Heart left ventricle (tissue), 16 donors: Measurements from ENCODE around the gene UBE2M. TPM values are rescaled to one million over a fixed set of nuclear protein-coding genes. Genes with fewer than 3 reads are reported as not detected.
A peak's percentile ranks its signal among the peaks of the same experiment; 100 is the strongest.

Experiments
- ATAC-seq, 4 donors: fragments of 200-7000 bp; cut with Tn5 transposase; one replicate each; pipeline ENCODE4 v1.9.1; 2020 to 2022; ENCODE audit warnings: moderate library complexity in 4 of 4, mild to moderate bottlenecking in 3 of 4, moderate number of reproducible peaks in 1 of 4
- DNase-seq, 5 donors: peaks; one replicate each; pipeline ENCODE4 v3.0.0-alpha.2; 2020
- H3K27ac ChIP-seq, 12 donors: fragments of 200-600 bp; sonication (generic) in 4 of 12; one replicate each; pipeline versions ENCODE4 v1.5.0 to v1.8.0; 2016 to 2022; ENCODE audit warnings: mild to moderate bottlenecking in 2 of 12
- H3K27me3 ChIP-seq, 9 donors: fragments of 200-600 bp; sonication (generic) in 2 of 9; one replicate each; pipeline versions ENCODE4 v1.5.1 to v1.8.0; 2016 to 2022; ENCODE audit warnings: mild to moderate bottlenecking in 3 of 9
- H3K36me3 ChIP-seq, 9 donors: fragments of 200-600 bp; sonication (generic) in 2 of 9; one replicate each; pipeline versions ENCODE4 v1.5.0 to v1.8.0; 2018 to 2022; ENCODE audit warnings: mild to moderate bottlenecking in 2 of 9
- H3K4me1 ChIP-seq, 12 donors: fragments of 200-600 bp; sonication (generic) in 4 of 12; one replicate each; pipeline versions ENCODE4 v1.5.0 to v1.8.0; 2016 to 2022; ENCODE audit warnings: mild to moderate bottlenecking in 3 of 12
- H3K4me3 ChIP-seq, 12 donors: fragments of 200-600 bp; sonication (generic) in 4 of 12; one replicate each; pipeline versions ENCODE4 v1.5.0 to v1.8.0; 2017 to 2022; ENCODE audit warnings: mild to moderate bottlenecking in 9 of 12, moderate library complexity in 4 of 12
- H3K9me3 ChIP-seq, 12 donors: fragments of 200-600 bp; sonication (generic) in 4 of 12; one replicate each; pipeline versions ENCODE4 v1.5.0 to v1.8.0; 2016 to 2022; ENCODE audit warnings: mild to moderate bottlenecking in 1 of 12
- CTCF ChIP-seq, 12 donors: fragments of 200-600 bp; sonication (generic) in 4 of 12; IDR thresholded peaks; one replicate each; pipeline versions ENCODE4 v1.5.0 to v1.8.0; 2018 to 2022; ENCODE audit warnings: antibody characterized with exemption in 12 of 12, mild to moderate bottlenecking in 5 of 12
- POLR2A ChIP-seq, 2 donors: fragments of 450-650 bp; IDR thresholded peaks; one replicate each; pipeline ENCODE4 v1.6.1; 2017; ENCODE audit warnings: antibody characterized with exemption in 2 of 2, mild to moderate bottlenecking in 2 of 2, moderate library complexity in 2 of 2
- WGBS, 4 donors: extraction: QIAGEN DNeasy Blood & Tissue Kit in 2 of 4; methylation state at CpG; one replicate each; pipeline versions ENCODE4 v1.1.5 to v1.1.7; 2013 to 2018; 5-methylcytosine and 5-hydroxymethylcytosine counted together
- intact Hi-C, 10 donors: fragments of 100-400 bp; cut with DNase I; formaldehyde crosslinking; loops; one replicate each; pipeline versions ENCODE4 v1.11.1 to v1.14.2; 2022
- polyA plus RNA-seq, 2 donors: library from polyadenylated mRNA; stranded (reverse); fragments of 200-250 nt; gene quantifications; one replicate each; pipeline ENCODE4 v1.2.3, GENCODE V29; 2013
- total RNA-seq, 9 donors: library from RNA; depleted of rRNA in 2 of 9; stranded (reverse); fragments of >200 nt in 2 of 9; fragmentation: NEBNext Ultra II Directional in 3 of 9; extraction: Animal tissue kit (Norgen Biotek cat#: 25700) in 3 of 9; gene quantifications; one replicate each; pipeline versions ENCODE4 v1.1.0 to v1.2.4, GENCODE V29; 2016 to 2023
- donor health status: ischemic (EF 13 %, LVEDD 7.1; RV severe dilation, severe dysfunction).
- donor health status: healthy with polysubstance abuse.
- donor health status: DM: no; HTN: yes; CAD: no.
- donor health status: DM: no; HTN: no; CAD: no.
- donor health status: ischemic (EF 25% LVEDD 6.9; RV normal size, moderate dysfunction).
- donor health status: ischemic (EF 25% LVEDD 5.7; RV mildly dilated, moderate dysfunction).
- donor health status: healthy.
- donor health status: DM: yes; HTN: yes; CAD: no.
- donor health status: ischemic (EF 35%, LVEDD 5.7; RV mildly dilated, moderate dysfunction).
- donor health status: nonischemic (EF 11% LVEDD 7.7; RV severe dilation, severe dysfunction).
- donor health status: DM: yes; HTN: yes; CAD: no.
- donor health status: PGD.
- donor health status: ischemic (EF 29% LVEDD 5.4; RV normal size, mild dysfunction).
- donor health status: nonischemic (EF 23%, LVEDD 6.1; RV moderate dilation, normal function).

UBE2M gene
- total and polyA plus RNA-seq, 11 donors = 35.3 to 139 (median 114) TPM

- Histone ChIP-seq H3K4me1 (peaks cover 3 to 38% (median 17%) of the 10 kb centered on the region in 12 donors), H3K27me3 (no peaks in the 10 kb centered on the region)
Observed at GRCh38 chr19:58575183-58576041, 17.0 kb upstream of the UBE2M start.

GRCh38 chr19:58573658-58574164 is 15.3 kb upstream of the UBE2M start:
- peaks cover 0 to 28% (median 9%) of the 10 kb centered on the region in 9 donors for H3K36me3 ChIP-seq
- intact Hi-C loops = loop anchor here in 3 of 10 donors (1.0 to 2.0 kb wide), 3 partner anchors 15 to 55 kb away; partner anchors contain the start of genes TRIM28 (in 2 of the 3), UBE2M (in 2 of the 3) and ZBTB45 (in 1 of the 3)

More at GRCh38 chr19:58575183-58576041, 17.0 kb upstream of the UBE2M start:
- ATAC-seq (peak; percentile 42 to 75 (median 71)), DNase-seq (peak; percentile 91 to 96 (median 94))
- intact Hi-C loops = no loop called here
- Histone ChIP-seq H3K9me3 (no peaks in the 10 kb centered on the region), H3K27ac (peak overlapping the region; percentile 68 to 99 (median 96)), H3K36me3 (peaks cover 0 to 14% (median 2%) of the 10 kb centered on the region in 9 donors), H3K4me3 (peak overlapping the region; percentile 63 to 95 (median 80))
- 0 to 1% (median 0%) methylated on average over 60 to 66 of the region's 66 CpGs for WGBS, 4 donors
- peak in 1 of 12 donors; percentile 25 for TF ChIP-seq CTCF (IDR thresholded peaks at IDR 0.05)
- peak in 1 of 2 donors; percentile 66 for TF ChIP-seq POLR2A (IDR thresholded peaks at IDR 0.05)

GRCh38 chr19:58572818-58573657 is 14.6 kb upstream of the UBE2M start, which contains the start of gene MZF1:
MZF1 (minus strand) TSS chr19:58573335; CDS start chr19:58571389, 1,946 bp downstream.
- H3K27me3 ChIP-seq = no peaks in the 10 kb centered on the region
- ATAC-seq (peak; percentile 77 to 87 (median 84)), DNase-seq (peak; percentile 99 to 100 (median 100))
- H3K36me3 ChIP-seq = peaks cover 0 to 32% (median 12%) of the 10 kb centered on the region in 9 donors
- peak within 1 kb of the TSS; percentile 88 to 99 (median 96) for H3K27ac ChIP-seq
- WGBS, 4 donors = 0 to 1% (median 0%) methylated on average over 73 to 75 of the region's 75 CpGs
- intact Hi-C loops = loop anchor here in 4 of 10 donors (1.0 to 2.0 kb wide), 4 partner anchors 14 to 54 kb away; partner anchors contain the start of genes TRIM28 (in 2 of the 4), UBE2M (in 2 of the 4) and ZBTB45 (in 1 of the 4)
- no peaks in the 10 kb centered on the region for H3K9me3 ChIP-seq
- TF ChIP-seq POLR2A (IDR thresholded peaks at IDR 0.05) (peak in 1 of 2 donors; percentile 31), CTCF (IDR thresholded peaks at IDR 0.05) (peak in 3 of 12 donors; percentile 7 to 30 (median 12))
- peak within 1 kb of the TSS; percentile 36 to 89 (median 77) for H3K4me3 ChIP-seq
- H3K4me1 ChIP-seq = peaks cover 3 to 38% (median 17%) of the 10 kb centered on the region in 12 donors

More at GRCh38 chr19:58573658-58574164, 15.3 kb upstream of the UBE2M start:
- DNase-seq = no peak
- TF ChIP-seq POLR2A (IDR thresholded peaks at IDR 0.05) (no peak), CTCF (IDR thresholded peaks at IDR 0.05) (no peak)
- peak overlapping the region; percentile 11 to 99 (median 96) for H3K27ac ChIP-seq
- H3K4me3 ChIP-seq = peak overlapping the region; percentile 36 to 89 (median 77)
- WGBS, 4 donors = 1% methylated on average over 20 of the region's 20 CpGs
- ATAC-seq = no peak
- no peaks in the 10 kb centered on the region for H3K9me3 ChIP-seq
- peaks cover 3 to 38% (median 17%) of the 10 kb centered on the region in 12 donors for H3K4me1 ChIP-seq
- H3K27me3 ChIP-seq = no peaks in the 10 kb centered on the region
